Astrocyte of the cerebellum (primary cell): ENCODE measurements around the gene RPS6KC1.

Source experiments
- DNase-seq: peaks from one replicate; pipeline ENCODE4 v3.0.0-alpha.2; 2011; ENCODE audit warnings: low read depth
- H3K4me3 ChIP-seq: 2 replicates; pipeline ENCODE4 v1.5.1; 2011; ENCODE audit warnings: mild to moderate bottlenecking, low read depth, low read length, moderate library complexity
- CTCF ChIP-seq: IDR thresholded peaks from 2 replicates; pipeline ENCODE4 v1.5.1; 2012; ENCODE audit warnings: low read length, low read depth, moderate library complexity, mild to moderate bottlenecking; ENCODE audit errors: missing control alignments
- in situ Hi-C: cut with HindIII; loops from 2 replicates; pipeline ENCODE4 v1.10.0; 2017; ENCODE audit warnings: low sequenced_read_pairs

Gene RPS6KC1

GRCh38 chr1:213251972-213252371, 200.9 kb downstream of the RPS6KC1 start:
- no peak for DNase-seq
- H3K4me3 ChIP-seq = no peak overlapping the region
- no peak for TF ChIP-seq CTCF
- in situ Hi-C loops = no loop called here

- in situ Hi-C loops = no loop called here
- DNase-seq = no peak
- no peak for TF ChIP-seq CTCF
- no peak overlapping the region for H3K4me3 ChIP-seq
These were observed 205.5 kb downstream of the RPS6KC1 start for GRCh38 chr1:213256438-213257087.

GRCh38 chr1:213260311-213261075, 209.5 kb downstream of the RPS6KC1 start:
- DNase-seq = no peak
- no peak overlapping the region for H3K4me3 ChIP-seq
- in situ Hi-C loops = no loop called here
- TF ChIP-seq CTCF = no peak

GRCh38 chr1:213264531-213264930, 213.5 kb downstream of the RPS6KC1 start:
- H3K4me3 ChIP-seq = no peak overlapping the region
- in situ Hi-C loops = no loop called here
- DNase-seq = no peak
- TF ChIP-seq CTCF = no peak

- no peak overlapping the region for H3K4me3 ChIP-seq
- in situ Hi-C loops = no loop called here
- TF ChIP-seq CTCF = no peak
- DNase-seq = no peak
These were observed 216.1 kb downstream of the RPS6KC1 start for GRCh38 chr1:213266983-213267772.

- no peak for DNase-seq
- H3K4me3 ChIP-seq = no peak overlapping the region
- in situ Hi-C loops = no loop called here
- no peak for TF ChIP-seq CTCF
These were observed 217.2 kb downstream of the RPS6KC1 start for GRCh38 chr1:213268221-213268620.
